Panc1 (cell line): ENCODE measurements around the gene MTFMT. TPM values are rescaled to one million over a fixed set of nuclear protein-coding genes. Genes with fewer than 3 reads are reported as not detected.

Source experiments
- ATAC-seq: fragments of 200-7000 bp; cut with Tn5 transposase; 2 replicates; pipeline ENCODE4 v1.9.1; 2020; ENCODE audit warnings: mild to moderate bottlenecking, moderate library complexity
- BruUV-seq: library from RNA; stranded (reverse); fragments of 400-500 nt; replicated peaks from 2 replicates; lab custom pipeline; 2021; lab: Mats Ljungman, UMichigan
- CTCF ChIA-PET: fragments of 300-600 bp; sonication (Branson Sonifier 250); formaldehyde crosslinking; loops from one replicate; lab custom pipeline; 2022; ENCODE audit warnings: antibody characterized with exemption; lab: Charles Lee
- POLR2A ChIA-PET: fragments of 300-600 bp; sonication (Branson Sonifier 250); formaldehyde crosslinking; loops from one replicate; lab custom pipeline; 2022; ENCODE audit warnings: antibody characterized with exemption; lab: Charles Lee
- DNase-seq: peaks from one replicate; pipeline ENCODE4 v3.0.0-alpha.2; 2010; ENCODE audit warnings: low read depth, low spot score
- H3K27ac ChIP-seq: 2 replicates; pipeline ENCODE4 v1.5.1; 2011; ENCODE audit warnings: mild to moderate bottlenecking, low read length, inconsistent platforms
- H3K27me3 ChIP-seq: fragments of 200-500 bp; sonication (Bioruptor generic); 2 replicates; pipeline ENCODE4 v1.6.0; 2014; ENCODE audit warnings: low read length, inconsistent platforms; ENCODE audit not compliant: control insufficient read depth, insufficient read depth
- H3K36me3 ChIP-seq: fragments of 200-500 bp; sonication (Bioruptor generic); 2 replicates; pipeline ENCODE4 v1.5.1; 2014; ENCODE audit warnings: inconsistent platforms, mild to moderate bottlenecking, low read length, moderate library complexity; ENCODE audit not compliant: control insufficient read depth, insufficient read depth
- H3K4me1 ChIP-seq: 2 replicates; pipeline ENCODE4 v1.5.1; 2011; ENCODE audit warnings: inconsistent platforms, mild to moderate bottlenecking, low read length, moderate library complexity; ENCODE audit not compliant: control insufficient read depth, insufficient read depth
- H3K4me3 ChIP-seq, 2 experiments: 2 replicates each; pipeline ENCODE4 v1.5.1; 2011 to 2012; ENCODE audit warnings: low read depth in 2 of 2, low read length in 2 of 2, mild to moderate bottlenecking in 2 of 2, inconsistent platforms in 1 of 2, moderate library complexity in 1 of 2
- H3K9me3 ChIP-seq: fragments of 200-500 bp; sonication (Bioruptor generic); 2 replicates; pipeline ENCODE4 v1.5.1; 2014; ENCODE audit warnings: low read depth, mild to moderate bottlenecking, inconsistent platforms, low read length, moderate library complexity; ENCODE audit not compliant: control insufficient read depth, insufficient read depth
- POLR2AphosphoS5 ChIP-seq: IDR thresholded peaks from 2 replicates; pipeline ENCODE4 v1.6.1; 2012; ENCODE audit warnings: mild to moderate bottlenecking, low read depth, low read length, moderate library complexity
- SIN3A ChIP-seq: IDR thresholded peaks from 2 replicates; pipeline ENCODE4 v1.6.1; 2012; ENCODE audit warnings: low read depth, mild to moderate bottlenecking, low read length, moderate library complexity, borderline replicate concordance; ENCODE audit not compliant: insufficient read depth
- TCF7L2 ChIP-seq: IDR thresholded peaks from 2 replicates; pipeline ENCODE4 v1.6.1; 2011; ENCODE audit warnings: mild to moderate bottlenecking, low read depth, low read length, inconsistent platforms
- in situ Hi-C: cut with HindIII; loops from 2 replicates; pipeline ENCODE4 v1.10.0; 2016; ENCODE audit warnings: low sequenced_read_pairs, low pct_unique_long_range_greater_than_20kb
- intact Hi-C: fragments of 100-400 bp; cut with micrococcal nuclease; formaldehyde crosslinking; loops from one replicate; pipeline ENCODE4 v1.10.0; 2022; ENCODE audit not compliant: unreplicated experiment
- total RNA-seq: library from RNA; stranded (reverse); gene quantifications from one replicate; pipeline ENCODE4 v1.2.1, GENCODE V29; 2021; ENCODE audit not compliant: unreplicated experiment
- TF ChIP-seq, protein P1 (sequence below), 2 experiments: IDR thresholded peaks; 2 replicates each; pipeline ENCODE4 v1.6.1; 2011 to 2012; ENCODE audit warnings: low read depth in 2 of 2, control low read depth in 1 of 2, low read length in 1 of 2, mild to moderate bottlenecking in 1 of 2, moderate library complexity in 1 of 2; ENCODE audit not compliant: insufficient read depth in 1 of 2
- TF ChIP-seq, protein P2 (sequence below): fragments of 450-650 bp; IDR thresholded peaks from 2 replicates; pipeline ENCODE4 v1.5.1; 2017; ENCODE audit warnings: mild to moderate bottlenecking

MTFMT gene
- total RNA-seq, 1 experiment from 2014 or later: 19.4 TPM

DNA sequence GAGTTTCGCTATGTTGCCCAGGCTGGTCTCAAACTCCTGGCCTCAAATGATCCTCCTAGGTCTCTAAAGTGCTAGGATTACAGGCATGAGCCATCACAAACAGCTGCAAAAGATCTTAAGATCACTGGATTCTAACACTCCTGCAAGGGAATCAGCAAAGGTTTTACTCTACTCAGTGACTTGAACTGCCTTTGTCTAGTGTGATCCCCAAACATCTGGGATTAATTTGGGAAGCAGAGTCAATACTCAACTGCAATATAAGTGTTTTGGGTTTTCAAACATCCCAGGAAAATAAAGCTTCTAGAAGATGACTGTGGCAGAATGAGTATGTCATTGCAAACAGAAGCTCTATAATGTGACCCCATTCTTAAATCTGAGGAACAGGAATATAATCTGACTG is 47.0 kb downstream of the MTFMT start:
- BruUV-seq: no TSS peak
- Histone ChIP-seq H3K9me3 (no peaks in the 10 kb centered on the region), H3K4me3 (no peak overlapping the region), H3K4me1 (peaks cover 10% of the 10 kb centered on the region), H3K36me3 (peaks cover 11% of the 10 kb centered on the region), H3K27ac (no peak overlapping the region), H3K27me3 (no peaks in the 10 kb centered on the region)
- in situ Hi-C loops (no loop called here), intact Hi-C loops (no loop called here)
- ATAC-seq: no peak
- TF ChIP-seq SIN3A: no peak
- TF ChIP-seq TCF7L2: no peak
- no peak for TF ChIP-seq POLR2AphosphoS5
- TF ChIP-seq, protein P1, sequence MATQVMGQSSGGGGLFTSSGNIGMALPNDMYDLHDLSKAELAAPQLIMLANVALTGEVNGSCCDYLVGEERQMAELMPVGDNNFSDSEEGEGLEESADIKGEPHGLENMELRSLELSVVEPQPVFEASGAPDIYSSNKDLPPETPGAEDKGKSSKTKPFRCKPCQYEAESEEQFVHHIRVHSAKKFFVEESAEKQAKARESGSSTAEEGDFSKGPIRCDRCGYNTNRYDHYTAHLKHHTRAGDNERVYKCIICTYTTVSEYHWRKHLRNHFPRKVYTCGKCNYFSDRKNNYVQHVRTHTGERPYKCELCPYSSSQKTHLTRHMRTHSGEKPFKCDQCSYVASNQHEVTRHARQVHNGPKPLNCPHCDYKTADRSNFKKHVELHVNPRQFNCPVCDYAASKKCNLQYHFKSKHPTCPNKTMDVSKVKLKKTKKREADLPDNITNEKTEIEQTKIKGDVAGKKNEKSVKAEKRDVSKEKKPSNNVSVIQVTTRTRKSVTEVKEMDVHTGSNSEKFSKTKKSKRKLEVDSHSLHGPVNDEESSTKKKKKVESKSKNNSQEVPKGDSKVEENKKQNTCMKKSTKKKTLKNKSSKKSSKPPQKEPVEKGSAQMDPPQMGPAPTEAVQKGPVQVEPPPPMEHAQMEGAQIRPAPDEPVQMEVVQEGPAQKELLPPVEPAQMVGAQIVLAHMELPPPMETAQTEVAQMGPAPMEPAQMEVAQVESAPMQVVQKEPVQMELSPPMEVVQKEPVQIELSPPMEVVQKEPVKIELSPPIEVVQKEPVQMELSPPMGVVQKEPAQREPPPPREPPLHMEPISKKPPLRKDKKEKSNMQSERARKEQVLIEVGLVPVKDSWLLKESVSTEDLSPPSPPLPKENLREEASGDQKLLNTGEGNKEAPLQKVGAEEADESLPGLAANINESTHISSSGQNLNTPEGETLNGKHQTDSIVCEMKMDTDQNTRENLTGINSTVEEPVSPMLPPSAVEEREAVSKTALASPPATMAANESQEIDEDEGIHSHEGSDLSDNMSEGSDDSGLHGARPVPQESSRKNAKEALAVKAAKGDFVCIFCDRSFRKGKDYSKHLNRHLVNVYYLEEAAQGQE (IDR thresholded peaks at IDR 0.05; ENCODE audit: insufficient read depth in 1 of 2, low read depth in 2 of 2, low read length in 1 of 2): no peak
- TF ChIP-seq, protein P2, sequence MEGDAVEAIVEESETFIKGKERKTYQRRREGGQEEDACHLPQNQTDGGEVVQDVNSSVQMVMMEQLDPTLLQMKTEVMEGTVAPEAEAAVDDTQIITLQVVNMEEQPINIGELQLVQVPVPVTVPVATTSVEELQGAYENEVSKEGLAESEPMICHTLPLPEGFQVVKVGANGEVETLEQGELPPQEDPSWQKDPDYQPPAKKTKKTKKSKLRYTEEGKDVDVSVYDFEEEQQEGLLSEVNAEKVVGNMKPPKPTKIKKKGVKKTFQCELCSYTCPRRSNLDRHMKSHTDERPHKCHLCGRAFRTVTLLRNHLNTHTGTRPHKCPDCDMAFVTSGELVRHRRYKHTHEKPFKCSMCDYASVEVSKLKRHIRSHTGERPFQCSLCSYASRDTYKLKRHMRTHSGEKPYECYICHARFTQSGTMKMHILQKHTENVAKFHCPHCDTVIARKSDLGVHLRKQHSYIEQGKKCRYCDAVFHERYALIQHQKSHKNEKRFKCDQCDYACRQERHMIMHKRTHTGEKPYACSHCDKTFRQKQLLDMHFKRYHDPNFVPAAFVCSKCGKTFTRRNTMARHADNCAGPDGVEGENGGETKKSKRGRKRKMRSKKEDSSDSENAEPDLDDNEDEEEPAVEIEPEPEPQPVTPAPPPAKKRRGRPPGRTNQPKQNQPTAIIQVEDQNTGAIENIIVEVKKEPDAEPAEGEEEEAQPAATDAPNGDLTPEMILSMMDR: no peak
- ChIA-PET POLR2A (no interaction called here), CTCF (no interaction called here)
- no peak for DNase-seq

DNA sequence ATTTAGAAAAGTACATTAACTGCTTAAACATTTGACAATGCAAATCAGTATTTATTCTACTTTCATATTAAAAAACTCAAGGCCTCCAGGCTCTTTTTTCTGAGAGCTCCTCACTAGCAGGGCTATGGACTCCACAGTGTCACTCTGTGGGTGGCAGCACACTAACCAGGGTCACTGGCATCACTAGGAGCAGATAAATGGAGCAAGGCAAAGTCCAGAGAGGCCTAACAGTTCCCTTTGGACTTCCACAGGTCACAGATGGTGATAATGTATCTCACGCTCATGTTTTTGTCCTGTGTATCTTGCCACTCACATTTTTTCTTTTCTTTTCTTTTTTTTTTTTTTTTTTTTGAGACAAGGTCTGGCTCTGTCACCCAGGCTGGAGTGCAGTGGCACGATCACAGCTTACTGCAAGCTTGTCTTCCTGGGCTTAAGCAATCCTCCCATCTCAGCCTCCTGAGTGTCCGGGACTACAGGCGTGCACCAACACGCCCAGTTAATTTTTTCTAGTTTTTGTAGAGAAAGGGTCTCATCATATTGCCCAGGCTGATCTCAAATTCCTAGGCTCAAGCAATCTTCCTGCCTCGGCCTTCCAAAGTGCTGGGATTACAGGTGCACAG is 47.5 kb downstream of the MTFMT start:
- Histone ChIP-seq H3K36me3 (peaks cover 11% of the 10 kb centered on the region), H3K9me3 (no peaks in the 10 kb centered on the region), H3K4me1 (peaks cover 8% of the 10 kb centered on the region), H3K27me3 (no peaks in the 10 kb centered on the region), H3K4me3 (no peak overlapping the region), H3K27ac (no peak overlapping the region)
- ATAC-seq: no peak
- ChIA-PET CTCF (no interaction called here), POLR2A (interaction anchor here (0.7 to 0.8 kb wide), 2 partner anchors 201 to 249 kb away, joined by 3 to 14 read pairs; no protein-coding TSS in a partner anchor)
- intact Hi-C loops: no loop called here
- BruUV-seq: no TSS peak
- DNase-seq: no peak
- in situ Hi-C loops: no loop called here
- TF ChIP-seq TCF7L2 (no peak), SIN3A (no peak), POLR2AphosphoS5 (no peak)
- TF ChIP-seq, protein P2: no peak
- TF ChIP-seq, protein P1 (IDR thresholded peaks at IDR 0.05; ENCODE audit: insufficient read depth in 1 of 2, low read depth in 2 of 2, low read length in 1 of 2): no peak
